HG03064 (cell line): Measurements from ENCODE around the gene SLK.
A peak's percentile ranks its signal among the peaks of the same experiment; 100 is the strongest.

Experiments
- ATAC-seq: cut with Tn5 transposase; IDR thresholded peaks from one replicate; pipeline ENCODE4 v1.9.1; 2021; ENCODE audit warnings: low read depth; ENCODE audit not compliant: unreplicated experiment

Gene SLK

GRCh38 chr10:103966671-103967447 lies at the start of gene SLK:
TSS of gene SLK (plus strand) at chr10:103967140. CDS start at chr10:103967746, 606 bp downstream.
- peak; percentile 76 for ATAC-seq

- peak; percentile 2 for ATAC-seq
Measured at GRCh38 chr10:103917302-103918052, 49.5 kb upstream of the SLK start.

- peak; percentile 91 for ATAC-seq
Measured at GRCh38 chr10:103918053-103918846, 48.7 kb upstream of the SLK start, which contains the start of gene STN1. TSS of gene STN1 (minus strand) at chr10:103918184. CDS start at chr10:103917594, 590 bp downstream.

- no peak for ATAC-seq
Measured at GRCh38 chr10:103919648-103920025, 47.3 kb upstream of the SLK start.

- ATAC-seq: no peak
Measured at GRCh38 chr10:103921248-103921647, 45.7 kb upstream of the SLK start.

GRCh38 chr10:103921750-103922195 lies 45.2 kb upstream of the SLK start:
- ATAC-seq: no peak

GRCh38 chr10:103922659-103923058 lies 44.3 kb upstream of the SLK start:
- no peak for ATAC-seq

- no peak for ATAC-seq
Measured at GRCh38 chr10:103923502-103923901, 43.4 kb upstream of the SLK start.

- ATAC-seq: no peak
Measured at GRCh38 chr10:103925591-103925990, 41.3 kb upstream of the SLK start.

GRCh38 chr10:103926722-103927319 lies 40.1 kb upstream of the SLK start:
- ATAC-seq: no peak

- ATAC-seq: no peak
Measured at GRCh38 chr10:103928784-103929183, 38.2 kb upstream of the SLK start.

- ATAC-seq: no peak
Measured at GRCh38 chr10:103929381-103929921, 37.5 kb upstream of the SLK start.

GRCh38 chr10:103930449-103930848 lies 36.5 kb upstream of the SLK start:
- ATAC-seq: no peak

- ATAC-seq: no peak
Measured at GRCh38 chr10:103930881-103931280, 36.1 kb upstream of the SLK start.

- no peak for ATAC-seq
Measured at GRCh38 chr10:103931603-103932002, 35.3 kb upstream of the SLK start.

GRCh38 chr10:103932271-103932670 lies 34.7 kb upstream of the SLK start:
- ATAC-seq: no peak

- ATAC-seq: no peak
Measured at GRCh38 chr10:103932971-103933370, 34.0 kb upstream of the SLK start.

- no peak for ATAC-seq
Measured at GRCh38 chr10:103933557-103934121, 33.3 kb upstream of the SLK start.

GRCh38 chr10:103934308-103934707 lies 32.6 kb upstream of the SLK start:
- ATAC-seq: no peak

- no peak for ATAC-seq
Measured at GRCh38 chr10:103936022-103936421, 30.9 kb upstream of the SLK start.
